HepG2 (cell line): ENCODE measurements around the gene AGBL1. TPM values are rescaled to one million over a fixed set of nuclear protein-coding genes. Genes with fewer than 3 reads are reported as not detected.

Experiments used
- ATAC-seq: fragments of 200-7000 bp; cut with Tn5 transposase; 3 replicates; pipeline ENCODE4 v1.9.1; 2020; ENCODE audit warnings: mild to moderate bottlenecking, moderate library complexity
- BruUV-seq: library from RNA; stranded (reverse); fragments of 400-500 nt; replicated peaks from 2 replicates; lab custom pipeline; 2021; lab: Mats Ljungman, UMichigan
- CTCF ChIA-PET: fragments of 300-600 bp; formaldehyde crosslinking; extraction: SDS; loops from one replicate; lab custom pipeline; 2021; ENCODE audit warnings: low total read pairs, inconsistent platforms, low intra/inter-chr PET ratio; lab: Yijun Ruan, JAX
- POLR2A ChIA-PET: fragments of 350-600 bp; sonication (Branson Sonifier 250); formaldehyde crosslinking; loops from one replicate; lab custom pipeline; 2020; ENCODE audit warnings: antibody characterized with exemption, inconsistent platforms; lab: Yijun Ruan, JAX
- DNase-seq: peaks from one replicate; pipeline ENCODE4 v3.0.0-alpha.2; 2015; ENCODE audit warnings: low spot score
- FAIRE-seq: peaks from 3 replicates; lab custom pipeline; 2011; peaks lifted over from hg19 to GRCh38; lab: Jason Lieb, UNC
- H2AFZ ChIP-seq: one replicate; pipeline ENCODE4 v1.6.1; 2011; ENCODE audit warnings: low read length, inconsistent platforms
- H3K27ac ChIP-seq: fragments of 300-600 bp; 3 replicates; pipeline ENCODE4 v1.8.0; 2011; ENCODE audit warnings: mixed run types, mild to moderate bottlenecking, mixed read lengths, low read length, inconsistent platforms; ENCODE audit not compliant: insufficient read depth; ENCODE audit errors: extremely low read length
- H3K27me3 ChIP-seq, 2 experiments: fragments of 200-600 bp in 1 of 2; 2 replicates in 1 of 2; 3 replicates in 1 of 2; pipeline versions ENCODE4 v1.6.0 to v1.8.0; 2011; ENCODE audit warnings: low read length in 2 of 2, mild to moderate bottlenecking in 2 of 2, moderate library complexity in 2 of 2, inconsistent platforms in 1 of 2; ENCODE audit not compliant: insufficient read depth in 2 of 2, control insufficient read depth in 1 of 2
- H3K36me3 ChIP-seq, 2 experiments: fragments of 200-600 bp in 1 of 2; replicated peaks in 1 of 2; 2 replicates in 1 of 2; 3 replicates in 1 of 2; pipeline versions ENCODE4 v1.5.1 to v1.8.0; 2011; ENCODE audit warnings: low read length in 2 of 2, inconsistent platforms in 1 of 2; ENCODE audit not compliant: insufficient read depth in 2 of 2, control insufficient read depth in 1 of 2
- H3K4me1 ChIP-seq: 2 replicates; pipeline ENCODE4 v1.5.1; 2012; ENCODE audit warnings: low read length, inconsistent platforms; ENCODE audit not compliant: insufficient read depth
- H3K4me2 ChIP-seq: 2 replicates; pipeline ENCODE4 v1.6.0; 2011; ENCODE audit warnings: low read depth, low read length, inconsistent platforms
- H3K4me3 ChIP-seq, 3 experiments: fragments of 200-600 bp in 1 of 3; sonication (generic), shearing (Covaris generic) in 1 of 3; replicated peaks in 1 of 3; 2 replicates each; pipeline ENCODE4 v1.5.1; 2011 to 2016; ENCODE audit warnings: low read length in 3 of 3, inconsistent platforms in 2 of 3, low read depth in 2 of 3, mild to moderate bottlenecking in 2 of 3, control low read depth in 1 of 3, mixed read lengths in 1 of 3; ENCODE audit not compliant: insufficient read depth in 1 of 3
- H3K79me2 ChIP-seq: one replicate; pipeline ENCODE4 v1.6.1; 2011; ENCODE audit warnings: low read length, inconsistent platforms; ENCODE audit not compliant: insufficient read depth
- H3K9ac ChIP-seq: 2 replicates; pipeline ENCODE4 v1.6.0; 2011; ENCODE audit warnings: mild to moderate bottlenecking, low read depth, low read length, inconsistent platforms; ENCODE audit not compliant: insufficient read depth
- H3K9me3 ChIP-seq: 2 replicates; pipeline ENCODE4 v1.5.1; 2012; ENCODE audit warnings: mild to moderate bottlenecking, low read length
- H4K20me1 ChIP-seq: 2 replicates; pipeline ENCODE4 v1.6.0; 2011; ENCODE audit warnings: inconsistent platforms, mild to moderate bottlenecking, low read length, moderate library complexity; ENCODE audit not compliant: insufficient read depth
- CBX1 ChIP-seq: IDR thresholded peaks from one replicate; pipeline ENCODE4 v1.6.1; 2016; ENCODE audit warnings: antibody characterized with exemption, low read depth
- GABPA ChIP-seq, 2 experiments: IDR thresholded peaks; 2 replicates each; pipeline ENCODE4 v1.6.1; 2011 to 2016; ENCODE audit warnings: low read depth in 2 of 2, low read length in 1 of 2, missing biosample characterization in 1 of 2, missing genetic modification characterization in 1 of 2
- MAFG ChIP-seq: sonication (generic); formaldehyde crosslinking; IDR thresholded peaks from 2 replicates; pipeline ENCODE4 v1.5.1; 2020; ENCODE audit warnings: mild to moderate bottlenecking, missing genetic modification reagents
- MAZ ChIP-seq, 2 experiments: sonication (generic) in 1 of 2; formaldehyde crosslinking in 1 of 2; IDR thresholded peaks; 2 replicates each; pipeline versions ENCODE4 v1.5.0 to v1.6.1; 2012 to 2020; ENCODE audit warnings: low read depth in 2 of 2, mild to moderate bottlenecking in 2 of 2, borderline replicate concordance in 1 of 2, improper control_type of control experiment in 1 of 2, low read length in 1 of 2, missing genetic modification reagents in 1 of 2, moderate library complexity in 1 of 2
- RARA ChIP-seq: IDR thresholded peaks from 2 replicates; pipeline ENCODE4 v1.6.1; 2016; ENCODE audit warnings: missing genetic modification reagents, missing compliant biosample characterization
- SIN3A ChIP-seq: IDR thresholded peaks from 2 replicates; pipeline ENCODE4 v1.6.1; 2011; ENCODE audit warnings: low read depth, mild to moderate bottlenecking, control low read depth, low read length, borderline replicate concordance
- SP2 ChIP-seq: sonication (generic); formaldehyde crosslinking; IDR thresholded peaks from 2 replicates; pipeline ENCODE4 v1.5.1; 2020; ENCODE audit warnings: mild to moderate bottlenecking, missing genetic modification reagents
- STAG1 ChIP-seq: sonication (generic); formaldehyde crosslinking; IDR thresholded peaks from 2 replicates; pipeline ENCODE4 v1.4.0; 2020; ENCODE audit warnings: missing genetic modification reagents
- TARDBP ChIP-seq: sonication (generic); formaldehyde crosslinking; IDR thresholded peaks from 2 replicates; pipeline ENCODE4 v1.8.0; 2022; ENCODE audit warnings: mild to moderate bottlenecking, missing genetic modification reagents
- ZBTB26 ChIP-seq: IDR thresholded peaks from 2 replicates; pipeline ENCODE4 v1.6.1; 2016; ENCODE audit warnings: missing compliant biosample characterization, missing genetic modification reagents, borderline replicate concordance
- ZFP1 ChIP-seq: IDR thresholded peaks from 2 replicates; pipeline ENCODE4 v1.6.1; 2016
- ZFP41 ChIP-seq: sonication (generic); formaldehyde crosslinking; IDR thresholded peaks from 2 replicates; pipeline ENCODE4 v1.4.0; 2020; ENCODE audit warnings: mild to moderate bottlenecking, missing genetic modification reagents, borderline replicate concordance
- ZFP82 ChIP-seq: sonication (generic); formaldehyde crosslinking; IDR thresholded peaks from 2 replicates; pipeline ENCODE4 v1.5.1; 2020; ENCODE audit warnings: mild to moderate bottlenecking, missing genetic modification reagents, borderline replicate concordance
- ZNF34 ChIP-seq: sonication (generic); formaldehyde crosslinking; IDR thresholded peaks from 2 replicates; pipeline ENCODE4 v1.4.0; 2020; ENCODE audit warnings: mild to moderate bottlenecking, missing genetic modification reagents, borderline replicate concordance
- ZNF446 ChIP-seq: sonication (generic); formaldehyde crosslinking; IDR thresholded peaks from 2 replicates; pipeline ENCODE4 v1.5.0; 2020; ENCODE audit warnings: mild to moderate bottlenecking, missing genetic modification reagents
- ZNF451 ChIP-seq: sonication (generic); formaldehyde crosslinking; IDR thresholded peaks from 2 replicates; pipeline ENCODE4 v1.5.0; 2020; ENCODE audit warnings: mild to moderate bottlenecking, missing genetic modification reagents
- ZNF503 ChIP-seq: sonication (generic); formaldehyde crosslinking; IDR thresholded peaks from 2 replicates; pipeline ENCODE4 v1.4.0; 2020; ENCODE audit warnings: missing genetic modification reagents
- ZNF567 ChIP-seq: sonication (generic); formaldehyde crosslinking; IDR thresholded peaks from 2 replicates; pipeline ENCODE4 v1.8.1; 2023; ENCODE audit warnings: mild to moderate bottlenecking, missing genetic modification reagents, borderline replicate concordance
- ZNF577 ChIP-seq: sonication (generic); formaldehyde crosslinking; IDR thresholded peaks from 2 replicates; pipeline ENCODE4 v1.4.0; 2020; ENCODE audit warnings: mild to moderate bottlenecking, low read depth, missing genetic modification reagents, borderline replicate concordance
- ZNF83 ChIP-seq: sonication (generic); formaldehyde crosslinking; IDR thresholded peaks from 2 replicates; pipeline ENCODE4 v1.4.0; 2020; ENCODE audit warnings: missing genetic modification reagents, mild to moderate bottlenecking, borderline replicate concordance
- in situ Hi-C: cut with HindIII; loops from 2 replicates; pipeline ENCODE4 v1.10.0; 2017; ENCODE audit warnings: low pct_unique_long_range_greater_than_20kb; ENCODE audit not compliant: extremely low pct_ligation_motif_present
- intact Hi-C: fragments of 100-400 bp; cut with micrococcal nuclease; formaldehyde crosslinking; loops from one replicate; pipeline ENCODE4 v1.10.0; 2022; ENCODE audit not compliant: unreplicated experiment
- polyA plus RNA-seq, 8 experiments: library from polyadenylated mRNA; depleted of rRNA in 3 of 8; stranded (reverse) in 7 of 8; unstranded in 1 of 8; fragments of >200 nt; fragmentation: Illumina TruSeq in 4 of 8; extraction: Trizol in 4 of 8; gene quantifications; 2 replicates each; pipeline versions ENCODE4 v1.2.1 to v1.2.3, GENCODE V29; 2011 to 2016; ENCODE audit warnings: low read depth in 4 of 8, missing spikeins in 1 of 8, mixed read lengths in 1 of 8; ENCODE audit not compliant: insufficient read depth in 1 of 8
- total RNA-seq, 5 experiments: library from RNA; depleted of rRNA; stranded (reverse); fragments of >200 nt; fragmentation: Illumina TruSeq; extraction: Trizol; gene quantifications; 2 replicates each; pipeline ENCODE4 v1.2.3, GENCODE V29; 2016; ENCODE audit warnings: low read depth in 1 of 5

Gene AGBL1
- total and polyA plus RNA-seq, 2 of the 13 experiments (the other 11 are each of a cell fraction or from before 2014, with no cell fraction given) = 0.01 TPM; not detected in 1

- H3K27ac ChIP-seq = no peak overlapping the region
Measured at GRCh38 chr15:86333819-86334218, 254.1 kb downstream of the AGBL1 start.

More at GRCh38 chr15:86333819-86334218, 254.1 kb downstream of the AGBL1 start:
- H3K4me3 ChIP-seq = no peak overlapping the region
- no peak overlapping the region for H3K9ac ChIP-seq
- no peak overlapping the region for H3K4me2 ChIP-seq
- intact Hi-C loops = no loop called here
- CTCF ChIA-PET = no interaction called here
- POLR2A ChIA-PET = no interaction called here
- DNase-seq (no peak), ATAC-seq (no peak)
- in situ Hi-C loops = no loop called here
- H4K20me1 ChIP-seq = no peaks in the 10 kb centered on the region
- no peaks in the 10 kb centered on the region for H3K36me3 ChIP-seq
- no peaks in the 10 kb centered on the region for H3K27me3 ChIP-seq
- H3K79me2 ChIP-seq = no peaks in the 10 kb centered on the region
- H2AFZ ChIP-seq = no peak overlapping the region
- TF ChIP-seq MAZ (IDR thresholded peaks at IDR 0.05; ENCODE audit: borderline replicate concordance, low read depth, low read length) (no peak), MAZ (CRISPR knock-in tag; IDR thresholded peaks at IDR 0.05; ENCODE audit: low read depth) (no peak), ZFP1 (CRISPR knock-in tag) (no peak), ZNF567 (no peak), ZNF446 (CRISPR knock-in tag) (no peak), GABPA (IDR thresholded peaks at IDR 0.05; ENCODE audit: low read depth, low read length) (no peak), GABPA (CRISPR knock-in tag; IDR thresholded peaks at IDR 0.05; ENCODE audit: low read depth) (no peak), SIN3A (no peak), ZNF577 (CRISPR knock-in tag) (no peak), RARA (CRISPR knock-in tag) (no peak), ZNF451 (no peak), CBX1 (no peak), MAFG (CRISPR knock-in tag) (no peak), ZBTB26 (CRISPR knock-in tag) (no peak), STAG1 (CRISPR knock-in tag) (no peak), ZFP41 (no peak), ZNF503 (CRISPR knock-in tag) (no peak), TARDBP (CRISPR knock-in tag) (no peak), ZFP82 (CRISPR knock-in tag) (no peak), ZNF34 (CRISPR knock-in tag) (no peak), SP2 (CRISPR knock-in tag) (no peak), ZNF83 (no peak)
- TF ChIP-seq, all 625 proteins: peak for 0
- BruUV-seq = no TSS peak
- no peaks in the 10 kb centered on the region for H3K4me1 ChIP-seq
- H3K9me3 ChIP-seq = peaks cover 90% of the 10 kb centered on the region
- FAIRE-seq = no peak
